ENCODE measurements around the gene SDS. TPM values are rescaled to one million over a fixed set of nuclear protein-coding genes. Genes with fewer than 3 reads are reported as not detected.

Gene SDS
- total and polyA plus RNA-seq, 2 experiments from 2014 or later: 0.57 TPM; not detected in 1

DNA sequence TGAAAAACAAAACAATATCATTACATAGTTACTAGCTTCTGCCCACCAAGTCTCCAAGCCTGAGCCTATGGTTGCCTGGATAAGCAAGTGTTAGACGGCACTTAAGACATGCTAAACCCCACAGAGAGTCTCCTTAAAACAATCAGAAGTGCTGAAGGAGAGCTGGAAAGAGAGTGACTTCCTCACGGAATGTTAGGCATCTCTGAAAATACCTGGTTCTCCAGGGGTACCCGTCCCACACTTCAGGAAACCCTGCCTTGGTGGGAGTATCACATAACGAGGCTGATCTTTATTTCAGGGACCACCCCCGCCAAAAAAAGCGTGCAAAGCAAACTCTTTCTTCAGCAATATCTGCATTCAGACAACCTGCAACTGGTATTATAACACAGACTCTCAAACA is 49.6 kb upstream of the SDS start:
- H3K27ac ChIP-seq (ENCODE audit: low read depth): no peak overlapping the region; the same call in 1 of the 2 replicates
- H3F3A ChIP-seq (replicated peaks; ENCODE audit: low read depth): no peaks in the 10 kb centered on the region
- H3K4me1 ChIP-seq (ENCODE audit: insufficient read depth): peaks cover 8% of the 10 kb centered on the region; the same call in 1 of the 2 replicates
- no peaks in the 10 kb centered on the region for H3K27me3 ChIP-seq (ENCODE audit: insufficient read depth)
- no peak overlapping the region for H3K4me2 ChIP-seq
- H2AFZ ChIP-seq: no peak overlapping the region
- H3K9me2 ChIP-seq (ENCODE audit: insufficient read depth): no peaks in the 10 kb centered on the region
- Mint-ChIP-seq H3K4me3 (no peak overlapping the region), H3K9me3 (no peaks in the 10 kb centered on the region), H3K36me3 (ENCODE audit: low read depth) (no peaks in the 10 kb centered on the region), H3K27ac (no peak overlapping the region), H3K27me3 (ENCODE audit: insufficient read depth, low read depth, poor library complexity) (peaks cover 14% of the 10 kb centered on the region), H3K4me1 (peaks cover 19% of the 10 kb centered on the region)
- no peaks in the 10 kb centered on the region for H3K36me3 ChIP-seq (ENCODE audit: insufficient read depth)
- TF ChIP-seq, protein P1, sequence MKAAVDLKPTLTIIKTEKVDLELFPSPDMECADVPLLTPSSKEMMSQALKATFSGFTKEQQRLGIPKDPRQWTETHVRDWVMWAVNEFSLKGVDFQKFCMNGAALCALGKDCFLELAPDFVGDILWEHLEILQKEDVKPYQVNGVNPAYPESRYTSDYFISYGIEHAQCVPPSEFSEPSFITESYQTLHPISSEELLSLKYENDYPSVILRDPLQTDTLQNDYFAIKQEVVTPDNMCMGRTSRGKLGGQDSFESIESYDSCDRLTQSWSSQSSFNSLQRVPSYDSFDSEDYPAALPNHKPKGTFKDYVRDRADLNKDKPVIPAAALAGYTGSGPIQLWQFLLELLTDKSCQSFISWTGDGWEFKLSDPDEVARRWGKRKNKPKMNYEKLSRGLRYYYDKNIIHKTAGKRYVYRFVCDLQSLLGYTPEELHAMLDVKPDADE (IDR thresholded peaks at IDR 0.05): no peak
- TF ChIP-seq, protein P2, sequence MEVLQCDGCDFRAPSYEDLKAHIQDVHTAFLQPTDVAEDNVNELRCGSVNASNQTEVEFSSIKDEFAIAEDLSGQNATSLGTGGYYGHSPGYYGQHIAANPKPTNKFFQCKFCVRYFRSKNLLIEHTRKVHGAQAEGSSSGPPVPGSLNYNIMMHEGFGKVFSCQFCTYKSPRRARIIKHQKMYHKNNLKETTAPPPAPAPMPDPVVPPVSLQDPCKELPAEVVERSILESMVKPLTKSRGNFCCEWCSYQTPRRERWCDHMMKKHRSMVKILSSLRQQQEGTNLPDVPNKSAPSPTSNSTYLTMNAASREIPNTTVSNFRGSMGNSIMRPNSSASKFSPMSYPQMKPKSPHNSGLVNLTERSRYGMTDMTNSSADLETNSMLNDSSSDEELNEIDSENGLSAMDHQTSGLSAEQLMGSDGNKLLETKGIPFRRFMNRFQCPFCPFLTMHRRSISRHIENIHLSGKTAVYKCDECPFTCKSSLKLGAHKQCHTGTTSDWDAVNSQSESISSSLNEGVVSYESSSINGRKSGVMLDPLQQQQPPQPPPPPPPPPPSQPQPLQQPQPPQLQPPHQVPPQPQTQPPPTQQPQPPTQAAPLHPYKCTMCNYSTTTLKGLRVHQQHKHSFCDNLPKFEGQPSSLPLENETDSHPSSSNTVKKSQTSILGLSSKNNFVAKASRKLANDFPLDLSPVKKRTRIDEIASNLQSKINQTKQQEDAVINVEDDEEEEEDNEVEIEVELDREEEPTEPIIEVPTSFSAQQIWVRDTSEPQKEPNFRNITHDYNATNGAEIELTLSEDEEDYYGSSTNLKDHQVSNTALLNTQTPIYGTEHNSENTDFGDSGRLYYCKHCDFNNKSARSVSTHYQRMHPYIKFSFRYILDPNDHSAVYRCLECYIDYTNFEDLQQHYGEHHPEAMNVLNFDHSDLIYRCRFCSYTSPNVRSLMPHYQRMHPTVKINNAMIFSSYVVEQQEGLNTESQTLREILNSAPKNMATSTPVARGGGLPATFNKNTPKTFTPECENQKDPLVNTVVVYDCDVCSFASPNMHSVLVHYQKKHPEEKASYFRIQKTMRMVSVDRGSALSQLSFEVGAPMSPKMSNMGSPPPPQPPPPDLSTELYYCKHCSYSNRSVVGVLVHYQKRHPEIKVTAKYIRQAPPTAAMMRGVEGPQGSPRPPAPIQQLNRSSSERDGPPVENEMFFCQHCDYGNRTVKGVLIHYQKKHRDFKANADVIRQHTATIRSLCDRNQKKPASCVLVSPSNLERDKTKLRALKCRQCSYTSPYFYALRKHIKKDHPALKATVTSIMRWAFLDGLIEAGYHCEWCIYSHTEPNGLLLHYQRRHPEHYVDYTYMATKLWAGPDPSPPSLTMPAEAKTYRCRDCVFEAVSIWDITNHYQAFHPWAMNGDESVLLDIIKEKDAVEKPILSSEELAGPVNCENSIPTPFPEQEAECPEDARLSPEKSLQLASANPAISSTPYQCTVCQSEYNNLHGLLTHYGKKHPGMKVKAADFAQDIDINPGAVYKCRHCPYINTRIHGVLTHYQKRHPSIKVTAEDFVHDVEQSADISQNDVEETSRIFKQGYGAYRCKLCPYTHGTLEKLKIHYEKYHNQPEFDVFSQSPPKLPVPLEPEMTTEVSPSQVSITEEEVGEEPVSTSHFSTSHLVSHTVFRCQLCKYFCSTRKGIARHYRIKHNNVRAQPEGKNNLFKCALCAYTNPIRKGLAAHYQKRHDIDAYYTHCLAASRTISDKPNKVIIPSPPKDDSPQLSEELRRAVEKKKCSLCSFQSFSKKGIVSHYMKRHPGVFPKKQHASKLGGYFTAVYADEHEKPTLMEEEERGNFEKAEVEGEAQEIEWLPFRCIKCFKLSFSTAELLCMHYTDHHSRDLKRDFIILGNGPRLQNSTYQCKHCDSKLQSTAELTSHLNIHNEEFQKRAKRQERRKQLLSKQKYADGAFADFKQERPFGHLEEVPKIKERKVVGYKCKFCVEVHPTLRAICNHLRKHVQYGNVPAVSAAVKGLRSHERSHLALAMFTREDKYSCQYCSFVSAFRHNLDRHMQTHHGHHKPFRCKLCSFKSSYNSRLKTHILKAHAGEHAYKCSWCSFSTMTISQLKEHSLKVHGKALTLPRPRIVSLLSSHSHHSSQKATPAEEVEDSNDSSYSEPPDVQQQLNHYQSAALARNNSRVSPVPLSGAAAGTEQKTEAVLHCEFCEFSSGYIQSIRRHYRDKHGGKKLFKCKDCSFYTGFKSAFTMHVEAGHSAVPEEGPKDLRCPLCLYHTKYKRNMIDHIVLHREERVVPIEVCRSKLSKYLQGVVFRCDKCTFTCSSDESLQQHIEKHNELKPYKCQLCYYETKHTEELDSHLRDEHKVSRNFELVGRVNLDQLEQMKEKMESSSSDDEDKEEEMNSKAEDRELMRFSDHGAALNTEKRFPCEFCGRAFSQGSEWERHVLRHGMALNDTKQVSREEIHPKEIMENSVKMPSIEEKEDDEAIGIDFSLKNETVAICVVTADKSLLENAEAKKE (CRISPR knock-in tag; IDR thresholded peaks at IDR 0.05): no peak
- TF ChIP-seq EZH2phosphoT487 (IDR thresholded peaks at IDR 0.05; ENCODE audit: unreplicated experiment) (no peak), CREB1 (CRISPR knock-in tag; IDR thresholded peaks at IDR 0.05; ENCODE audit: low read depth) (no peak), POLR2AphosphoS5 (IDR thresholded peaks at IDR 0.05; ENCODE audit: low read depth) (no peak), JUNB (IDR thresholded peaks at IDR 0.05; ENCODE audit: unreplicated experiment) (no peak), NANOG (IDR thresholded peaks at IDR 0.05; ENCODE audit: borderline replicate concordance) (no peak), ZNF114 (CRISPR knock-in tag; IDR thresholded peaks at IDR 0.05) (no peak), ZNF331 (CRISPR knock-in tag; IDR thresholded peaks at IDR 0.05; ENCODE audit: low read depth) (no peak), STAT1 (IDR thresholded peaks at IDR 0.05; ENCODE audit: unreplicated experiment) (no peak), EZH2 (IDR thresholded peaks at IDR 0.05; ENCODE audit: low read depth, unreplicated experiment) (no peak)
- TF ChIP-seq, protein P3, sequence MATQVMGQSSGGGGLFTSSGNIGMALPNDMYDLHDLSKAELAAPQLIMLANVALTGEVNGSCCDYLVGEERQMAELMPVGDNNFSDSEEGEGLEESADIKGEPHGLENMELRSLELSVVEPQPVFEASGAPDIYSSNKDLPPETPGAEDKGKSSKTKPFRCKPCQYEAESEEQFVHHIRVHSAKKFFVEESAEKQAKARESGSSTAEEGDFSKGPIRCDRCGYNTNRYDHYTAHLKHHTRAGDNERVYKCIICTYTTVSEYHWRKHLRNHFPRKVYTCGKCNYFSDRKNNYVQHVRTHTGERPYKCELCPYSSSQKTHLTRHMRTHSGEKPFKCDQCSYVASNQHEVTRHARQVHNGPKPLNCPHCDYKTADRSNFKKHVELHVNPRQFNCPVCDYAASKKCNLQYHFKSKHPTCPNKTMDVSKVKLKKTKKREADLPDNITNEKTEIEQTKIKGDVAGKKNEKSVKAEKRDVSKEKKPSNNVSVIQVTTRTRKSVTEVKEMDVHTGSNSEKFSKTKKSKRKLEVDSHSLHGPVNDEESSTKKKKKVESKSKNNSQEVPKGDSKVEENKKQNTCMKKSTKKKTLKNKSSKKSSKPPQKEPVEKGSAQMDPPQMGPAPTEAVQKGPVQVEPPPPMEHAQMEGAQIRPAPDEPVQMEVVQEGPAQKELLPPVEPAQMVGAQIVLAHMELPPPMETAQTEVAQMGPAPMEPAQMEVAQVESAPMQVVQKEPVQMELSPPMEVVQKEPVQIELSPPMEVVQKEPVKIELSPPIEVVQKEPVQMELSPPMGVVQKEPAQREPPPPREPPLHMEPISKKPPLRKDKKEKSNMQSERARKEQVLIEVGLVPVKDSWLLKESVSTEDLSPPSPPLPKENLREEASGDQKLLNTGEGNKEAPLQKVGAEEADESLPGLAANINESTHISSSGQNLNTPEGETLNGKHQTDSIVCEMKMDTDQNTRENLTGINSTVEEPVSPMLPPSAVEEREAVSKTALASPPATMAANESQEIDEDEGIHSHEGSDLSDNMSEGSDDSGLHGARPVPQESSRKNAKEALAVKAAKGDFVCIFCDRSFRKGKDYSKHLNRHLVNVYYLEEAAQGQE (IDR thresholded peaks at IDR 0.05; ENCODE audit: unreplicated experiment): no peak
- TF ChIP-seq, protein P4, sequence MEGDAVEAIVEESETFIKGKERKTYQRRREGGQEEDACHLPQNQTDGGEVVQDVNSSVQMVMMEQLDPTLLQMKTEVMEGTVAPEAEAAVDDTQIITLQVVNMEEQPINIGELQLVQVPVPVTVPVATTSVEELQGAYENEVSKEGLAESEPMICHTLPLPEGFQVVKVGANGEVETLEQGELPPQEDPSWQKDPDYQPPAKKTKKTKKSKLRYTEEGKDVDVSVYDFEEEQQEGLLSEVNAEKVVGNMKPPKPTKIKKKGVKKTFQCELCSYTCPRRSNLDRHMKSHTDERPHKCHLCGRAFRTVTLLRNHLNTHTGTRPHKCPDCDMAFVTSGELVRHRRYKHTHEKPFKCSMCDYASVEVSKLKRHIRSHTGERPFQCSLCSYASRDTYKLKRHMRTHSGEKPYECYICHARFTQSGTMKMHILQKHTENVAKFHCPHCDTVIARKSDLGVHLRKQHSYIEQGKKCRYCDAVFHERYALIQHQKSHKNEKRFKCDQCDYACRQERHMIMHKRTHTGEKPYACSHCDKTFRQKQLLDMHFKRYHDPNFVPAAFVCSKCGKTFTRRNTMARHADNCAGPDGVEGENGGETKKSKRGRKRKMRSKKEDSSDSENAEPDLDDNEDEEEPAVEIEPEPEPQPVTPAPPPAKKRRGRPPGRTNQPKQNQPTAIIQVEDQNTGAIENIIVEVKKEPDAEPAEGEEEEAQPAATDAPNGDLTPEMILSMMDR (conservative IDR thresholded peaks at IDR 0.05; ENCODE audit: low read depth in 2 of 2): no peak
- 0 out of 2 replicates have a peak, but pooled peaks cover 4% of the 10 kb centered on the region for H4K20me1 ChIP-seq (replicated peaks; ENCODE audit: insufficient read depth)
- ATAC-seq (peak; percentile 48), DNase-seq (ENCODE audit: low spot score) (peak; percentile 37)
- H3K4me3 ChIP-seq: no peak overlapping the region
- H3K79me2 ChIP-seq (replicated peaks; ENCODE audit: insufficient read depth): no peaks in the 10 kb centered on the region

Measured in GM23338 (cell line).